GM12878 (cell line): ENCODE results near the gene PATJ.

ENCODE experiments used
- CTCF ChIP-seq, 3 experiments: IDR thresholded peaks in 2 of 3; conservative IDR thresholded peaks in 1 of 3; 2 replicates each; pipeline ENCODE4 v1.5.1; 2011; ENCODE audit warnings: low read depth in 3 of 3, low read length in 3 of 3, mild to moderate bottlenecking in 3 of 3, control low read depth in 2 of 3, moderate library complexity in 2 of 3, inconsistent platforms in 1 of 3, mixed read lengths in 1 of 3; ENCODE audit not compliant: control insufficient read depth in 2 of 3, insufficient read depth in 1 of 3; ENCODE audit errors: extremely low read depth in 1 of 3
- ZNF274 ChIP-seq: IDR thresholded peaks from one replicate; pipeline ENCODE4 v1.8.0; 2011; ENCODE audit not compliant: insufficient read length, insufficient read depth

- TF ChIP-seq ZNF274: no peak
- no peak for TF ChIP-seq CTCF (IDR thresholded peaks at IDR 0.05 in 2 of 3, conservative IDR thresholded peaks at IDR 0.05 in 1 of 3; ENCODE audit: control insufficient read depth in 2 of 3, extremely low read depth in 1 of 3, insufficient read depth in 1 of 3, low read depth in 3 of 3, low read length in 3 of 3)
Measured at GRCh38 chr1:61941794-61942193, 199.5 kb downstream of the PATJ start.
